Left lung (tissue), 10 donors: ENCODE results near the gene MRM2. TPM values are rescaled to one million over a fixed set of nuclear protein-coding genes. Genes with fewer than 3 reads are reported as not detected.

Experiments used
- ATAC-seq: fragments of 200-7000 bp; cut with Tn5 transposase; one replicate; pipeline ENCODE4 v1.9.1; 2020; ENCODE audit warnings: moderate library complexity
- DNase-seq, 4 donors: peaks; one replicate each; pipeline ENCODE4 v3.0.0-alpha.2; 2013 to 2020
- H3K27ac ChIP-seq, 2 donors: fragments of 200-600 bp; sonication (generic) in 1 of 2; one replicate each; pipeline versions ENCODE4 v1.5.0 to v1.8.0; 2020 to 2021
- H3K27me3 ChIP-seq, 2 donors: fragments of 200-600 bp; sonication (generic) in 1 of 2; one replicate each; pipeline versions ENCODE4 v1.5.0 to v1.8.0; 2020 to 2021
- H3K36me3 ChIP-seq, 2 donors: fragments of 200-600 bp; sonication (generic) in 1 of 2; one replicate each; pipeline versions ENCODE4 v1.5.0 to v1.8.0; 2020 to 2021
- H3K4me1 ChIP-seq, 2 donors: fragments of 200-600 bp; one replicate each; pipeline ENCODE4 v1.8.0; 2021
- H3K4me3 ChIP-seq, 2 donors: fragments of 200-600 bp; sonication (generic) in 1 of 2; one replicate each; pipeline versions ENCODE4 v1.5.0 to v1.8.0; 2020 to 2021; ENCODE audit warnings: mild to moderate bottlenecking in 1 of 2
- H3K9me3 ChIP-seq, 2 donors: fragments of 200-600 bp; sonication (generic) in 1 of 2; one replicate each; pipeline versions ENCODE4 v1.5.0 to v1.8.0; 2020 to 2021
- CTCF ChIP-seq, 2 donors: fragments of 200-600 bp; sonication (generic) in 1 of 2; IDR thresholded peaks; one replicate each; pipeline versions ENCODE4 v1.5.0 to v1.8.0; 2021; ENCODE audit warnings: antibody characterized with exemption in 2 of 2
- intact Hi-C, 2 donors: fragments of 100-400 bp; cut with DNase I; formaldehyde crosslinking; loops; one replicate each; pipeline versions ENCODE4 v1.11.2 to v1.14.2; 2022
- polyA plus RNA-seq, 6 donors: library from polyadenylated mRNA; unstranded; fragments of 120-200 nt; gene quantifications; one replicate each; pipeline ENCODE4 v1.2.1, GENCODE V29; 2013; ENCODE audit not compliant: insufficient read length in 6 of 6
- total RNA-seq, 2 donors: library from RNA; stranded (reverse); fragmentation: NEBNext Ultra II Directional; extraction: Animal tissue kit (Norgen Biotek cat#: 25700); gene quantifications; one replicate each; pipeline ENCODE4 v1.2.1, GENCODE V29; 2021
- donor health status: DM: no; HTN: yes; CAD: no.
- donor health status: DM: no; HTN: no; CAD: no.

Gene MRM2
- total and polyA plus RNA-seq, 8 donors = 23.0 to 36.6 (median 31.2) TPM

GRCh38 chr7:2205036-2205780, 36.8 kb downstream of the MRM2 start:
- DNase-seq (peak in 1 of 4 donors; percentile 22), ATAC-seq (no peak)
- intact Hi-C loops = loop anchor here in 1 of 2 donors (10.0 kb wide), 2 partner anchors 540 to 610 kb away; no protein-coding TSS in a partner anchor
- Histone ChIP-seq H3K27ac (no peak overlapping the region), H3K9me3 (no peaks in the 10 kb centered on the region), H3K4me3 (no peak overlapping the region), H3K36me3 (peaks cover 0 to 51% of the 10 kb centered on the region in 2 donors), H3K27me3 (no peaks in the 10 kb centered on the region), H3K4me1 (no peaks in the 10 kb centered on the region)
- TF ChIP-seq CTCF (IDR thresholded peaks at IDR 0.05) = no peak

- H3K36me3 ChIP-seq = peaks cover 0 to 59% of the 10 kb centered on the region in 2 donors
- no peaks in the 10 kb centered on the region for H3K4me1 ChIP-seq
- DNase-seq = no peak
- no peak for TF ChIP-seq CTCF (IDR thresholded peaks at IDR 0.05)
- H3K27ac ChIP-seq = no peak overlapping the region
- intact Hi-C loops = loop anchor here in 1 of 2 donors (10.0 kb wide), 2 partner anchors 540 to 610 kb away; no protein-coding TSS in a partner anchor
- no peak overlapping the region for H3K4me3 ChIP-seq
- H3K27me3 ChIP-seq = no peaks in the 10 kb centered on the region
- ATAC-seq = no peak
- H3K9me3 ChIP-seq = no peaks in the 10 kb centered on the region
Measured at GRCh38 chr7:2204446-2204845, 37.6 kb downstream of the MRM2 start.

DNA sequence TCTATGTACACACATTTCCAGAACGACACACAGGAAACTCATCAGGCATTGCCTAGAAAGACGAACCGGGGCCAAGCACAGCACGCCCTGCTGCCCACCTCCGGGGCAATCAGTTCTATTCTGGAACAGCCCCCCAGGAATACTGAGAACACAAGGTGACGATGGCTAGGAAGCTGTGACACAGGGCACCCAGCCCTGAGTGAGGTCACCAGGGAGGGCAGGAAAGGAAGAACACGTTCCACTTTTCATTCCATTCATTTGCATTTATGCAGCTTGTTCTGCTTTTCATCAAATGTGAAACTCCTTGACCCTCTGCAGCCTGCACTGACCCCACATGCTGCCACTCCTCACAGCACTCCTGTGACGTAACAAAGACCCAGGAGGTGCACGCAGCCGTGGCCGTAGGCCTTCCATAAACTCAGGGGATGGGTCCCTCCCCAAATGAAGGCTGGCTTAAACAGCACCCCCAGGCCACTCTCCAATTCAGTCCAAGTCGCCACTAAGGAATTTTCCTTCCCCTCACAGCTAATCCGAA, 38.2 kb downstream of the MRM2 start:
- H3K27me3 ChIP-seq = no peaks in the 10 kb centered on the region
- no peaks in the 10 kb centered on the region for H3K9me3 ChIP-seq
- H3K4me3 ChIP-seq = no peak overlapping the region
- intact Hi-C loops = loop anchor here in 1 of 2 donors (10.0 kb wide), 2 partner anchors 539 to 609 kb away; no protein-coding TSS in a partner anchor
- H3K27ac ChIP-seq = no peak overlapping the region
- DNase-seq (no peak), ATAC-seq (no peak)
- no peak for TF ChIP-seq CTCF (IDR thresholded peaks at IDR 0.05)
- H3K4me1 ChIP-seq = no peaks in the 10 kb centered on the region
- peaks cover 0 to 62% of the 10 kb centered on the region in 2 donors for H3K36me3 ChIP-seq

DNA sequence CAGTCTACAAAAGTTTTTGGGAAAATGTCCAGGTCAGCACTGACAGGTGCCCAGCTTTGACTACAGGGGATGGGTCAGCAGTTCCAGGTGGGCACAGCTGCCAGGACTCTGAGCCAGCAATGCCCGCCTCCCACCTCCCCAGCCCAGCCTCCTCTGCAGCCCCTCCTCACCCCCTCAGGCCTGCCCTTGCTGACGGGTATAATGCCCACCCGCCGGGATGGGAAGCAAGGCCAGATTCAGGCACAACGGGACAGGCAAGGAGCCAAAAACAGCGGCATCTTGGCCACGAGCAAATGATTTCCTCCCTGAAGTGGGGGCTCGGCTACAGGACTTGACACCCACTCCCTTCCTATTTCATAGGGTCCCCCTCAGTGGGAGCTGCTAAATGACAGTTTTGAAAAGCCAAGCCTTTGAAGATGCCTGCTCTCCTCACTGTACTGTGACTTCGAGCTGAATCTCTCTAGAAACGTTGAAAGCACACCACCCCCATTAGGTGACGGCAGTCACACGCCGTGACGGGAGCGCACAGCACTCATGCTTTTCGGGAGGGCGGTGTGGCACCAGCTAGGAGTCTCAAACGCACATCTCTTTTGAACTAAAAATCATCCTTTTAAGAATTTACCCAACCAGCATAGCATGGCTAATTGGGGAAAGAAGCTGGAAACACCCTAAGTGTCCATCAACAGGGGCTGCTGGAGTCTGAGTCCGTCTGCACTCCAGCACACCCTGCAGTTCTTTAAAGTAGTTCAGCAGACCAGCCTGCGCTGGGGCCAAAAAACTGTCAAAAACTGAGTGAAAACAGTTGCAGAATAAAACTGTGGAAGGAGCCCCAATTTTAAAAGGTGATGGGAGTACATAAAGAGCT, 38.9 kb downstream of the MRM2 start:
- peaks cover 0 to 3% of the 10 kb centered on the region in 2 donors for H3K4me1 ChIP-seq
- H3K27ac ChIP-seq = no peak overlapping the region
- H3K27me3 ChIP-seq = no peaks in the 10 kb centered on the region
- DNase-seq (peak in 2 of 4 donors; percentile 27 to 39), ATAC-seq (no peak)
- H3K4me3 ChIP-seq = no peak overlapping the region
- intact Hi-C loops = loop anchor here in 1 of 2 donors (10.0 kb wide), 2 partner anchors 538 to 608 kb away; no protein-coding TSS in a partner anchor
- H3K36me3 ChIP-seq = peaks cover 0 to 62% of the 10 kb centered on the region in 2 donors
- no peak for TF ChIP-seq CTCF (IDR thresholded peaks at IDR 0.05)
- H3K9me3 ChIP-seq = no peaks in the 10 kb centered on the region
